GM20000 (cell line): ENCODE results near the gene SERHL2.
"Not testable (repeated sequence)": the region's sequence is repeated elsewhere in the genome, so short reads cannot be mapped to it uniquely, and the experiment has no call there.

ENCODE experiments used
- DNase-seq: peaks from one replicate; pipeline ENCODE4 v3.0.0; 2012; ENCODE audit warnings: low spot score
- CTCF ChIP-seq: IDR thresholded peaks from 2 replicates; pipeline ENCODE4 v1.5.1; 2012; ENCODE audit warnings: mild to moderate bottlenecking, control low read depth; ENCODE audit errors: extremely low read depth, missing control alignments

Gene SERHL2

GRCh38 chr22:42560381-42560780, 6.6 kb downstream of the SERHL2 start:
- no peak for DNase-seq
- no peak for TF ChIP-seq CTCF

- no peak for DNase-seq
- TF ChIP-seq CTCF: peak; percentile 24
Measured at GRCh38 chr22:42560781-42561180, 7.0 kb downstream of the SERHL2 start.

- no peak for DNase-seq
- no peak for TF ChIP-seq CTCF
Measured at GRCh38 chr22:42561856-42562255, 8.1 kb downstream of the SERHL2 start.

GRCh38 chr22:42562279-42562678, 8.5 kb downstream of the SERHL2 start:
- peak; percentile 64 for DNase-seq
- TF ChIP-seq CTCF: no peak

GRCh38 chr22:42562684-42563083, 8.9 kb downstream of the SERHL2 start:
- TF ChIP-seq CTCF: no peak
- DNase-seq: no peak

GRCh38 chr22:42563943-42564342, 10.2 kb downstream of the SERHL2 start:
- not testable (repeated sequence) for DNase-seq

GRCh38 chr22:42564699-42565098, 10.9 kb downstream of the SERHL2 start:
- no peak for TF ChIP-seq CTCF

GRCh38 chr22:42565956-42566355, 12.2 kb downstream of the SERHL2 start:
- no peak for TF ChIP-seq CTCF

More at GRCh38 chr22:42564699-42565098, 10.9 kb downstream of the SERHL2 start:
- no peak for DNase-seq

GRCh38 chr22:42567950-42568349, 14.2 kb downstream of the SERHL2 start:
- not testable (repeated sequence) for DNase-seq

More at GRCh38 chr22:42565956-42566355, 12.2 kb downstream of the SERHL2 start:
- no peak for DNase-seq

- DNase-seq: not testable (repeated sequence)
Measured at GRCh38 chr22:42570580-42570979, 16.8 kb downstream of the SERHL2 start.

GRCh38 chr22:42571068-42571467, 17.3 kb downstream of the SERHL2 start:
- DNase-seq: not testable (repeated sequence)

- not testable (repeated sequence) for DNase-seq
Measured at GRCh38 chr22:42574046-42574445, 20.3 kb downstream of the SERHL2 start.

GRCh38 chr22:42574468-42574867, 20.7 kb downstream of the SERHL2 start:
- not testable (repeated sequence) for DNase-seq
